SK-MEL-5 (cell line): ENCODE data around the gene NATD1. TPM values are rescaled to one million over a fixed set of nuclear protein-coding genes. Genes with fewer than 3 reads are reported as not detected.

Source experiments
- DNase-seq: peaks from one replicate; pipeline ENCODE4 v3.0.0-alpha.2; 2016; ENCODE audit warnings: low read depth, low spot score
- in situ Hi-C: cut with HindIII; loops from 2 replicates; pipeline ENCODE4 v1.10.0; 2016; ENCODE audit warnings: low sequenced_read_pairs, high pct_unique_total_duplicates, low pct_unique_long_range_greater_than_20kb
- total RNA-seq: library from RNA; depleted of rRNA; stranded (reverse); fragments of >200 nt; shearing (Covaris generic); gene quantifications from 2 replicates; pipeline ENCODE4 v1.2.3, GENCODE V29; 2014

NATD1 gene
- total RNA-seq, 1 experiment from 2014 or later: 2.7 TPM

DNA sequence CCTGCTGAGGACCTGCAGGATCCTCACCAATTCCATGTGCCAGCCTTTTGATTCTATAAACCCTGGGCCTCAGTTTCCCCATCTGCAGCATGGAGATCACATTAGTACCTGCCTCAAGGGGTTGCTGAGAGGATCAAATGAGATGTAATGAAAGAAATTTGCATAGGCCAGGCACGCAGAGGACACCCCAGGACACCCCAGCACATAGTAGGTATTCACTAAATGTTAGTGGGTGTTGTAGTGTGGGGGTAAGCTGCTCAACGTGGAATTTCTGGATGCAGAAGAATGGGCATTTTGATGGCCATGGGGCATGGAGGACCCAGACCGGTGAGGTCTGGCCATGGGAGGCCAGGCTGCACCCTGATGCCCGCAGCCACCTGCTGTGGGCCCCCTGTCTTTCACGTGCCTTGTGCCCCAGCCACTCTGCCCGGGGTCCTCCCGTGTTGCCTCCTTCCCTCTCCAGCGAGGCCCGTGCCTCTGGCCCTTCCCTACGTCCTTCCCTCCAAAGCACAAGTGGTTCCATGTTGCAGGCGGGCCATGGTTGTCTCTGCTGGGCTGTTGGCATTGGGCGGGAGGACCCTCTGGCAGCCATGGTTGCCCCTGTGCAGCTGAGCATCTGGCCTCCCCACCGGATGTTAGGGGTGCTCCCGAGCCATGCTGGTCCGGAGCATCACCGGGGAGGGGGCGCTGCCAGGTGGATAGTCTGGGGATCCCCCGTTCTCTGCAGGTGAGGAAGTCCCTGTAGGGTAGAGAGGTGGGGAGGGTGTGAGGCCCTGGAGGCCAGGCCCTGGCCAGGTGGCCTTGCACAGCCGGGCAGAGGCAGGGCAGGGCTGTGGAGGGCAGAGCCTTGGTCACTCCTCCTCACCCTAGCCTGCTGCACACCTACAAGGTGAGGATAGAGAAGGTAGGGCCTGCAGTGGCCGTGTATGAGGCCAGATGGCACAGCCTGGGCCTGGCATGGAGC is 39.9 kb upstream of the NATD1 start:
- no peak for DNase-seq
- in situ Hi-C loops: no loop called here

- in situ Hi-C loops: no loop called here
- DNase-seq: no peak
These were observed 38.7 kb upstream of the NATD1 start for GRCh38 chr17:21291862-21292261.

- in situ Hi-C loops: no loop called here
- DNase-seq: no peak
These were observed 38.1 kb upstream of the NATD1 start for GRCh38 chr17:21291357-21291756.

- in situ Hi-C loops: no loop called here
- DNase-seq: no peak
These were observed 36.8 kb upstream of the NATD1 start for GRCh38 chr17:21289902-21290571.

GRCh38 chr17:21289175-21289901 is 36.1 kb upstream of the NATD1 start:
- no peak for DNase-seq
- in situ Hi-C loops: no loop called here

- no peak for DNase-seq
- in situ Hi-C loops: no loop called here
These were observed 35.4 kb upstream of the NATD1 start for GRCh38 chr17:21288571-21289017.

GRCh38 chr17:21287703-21288449 is 34.7 kb upstream of the NATD1 start:
- in situ Hi-C loops: no loop called here

DNA sequence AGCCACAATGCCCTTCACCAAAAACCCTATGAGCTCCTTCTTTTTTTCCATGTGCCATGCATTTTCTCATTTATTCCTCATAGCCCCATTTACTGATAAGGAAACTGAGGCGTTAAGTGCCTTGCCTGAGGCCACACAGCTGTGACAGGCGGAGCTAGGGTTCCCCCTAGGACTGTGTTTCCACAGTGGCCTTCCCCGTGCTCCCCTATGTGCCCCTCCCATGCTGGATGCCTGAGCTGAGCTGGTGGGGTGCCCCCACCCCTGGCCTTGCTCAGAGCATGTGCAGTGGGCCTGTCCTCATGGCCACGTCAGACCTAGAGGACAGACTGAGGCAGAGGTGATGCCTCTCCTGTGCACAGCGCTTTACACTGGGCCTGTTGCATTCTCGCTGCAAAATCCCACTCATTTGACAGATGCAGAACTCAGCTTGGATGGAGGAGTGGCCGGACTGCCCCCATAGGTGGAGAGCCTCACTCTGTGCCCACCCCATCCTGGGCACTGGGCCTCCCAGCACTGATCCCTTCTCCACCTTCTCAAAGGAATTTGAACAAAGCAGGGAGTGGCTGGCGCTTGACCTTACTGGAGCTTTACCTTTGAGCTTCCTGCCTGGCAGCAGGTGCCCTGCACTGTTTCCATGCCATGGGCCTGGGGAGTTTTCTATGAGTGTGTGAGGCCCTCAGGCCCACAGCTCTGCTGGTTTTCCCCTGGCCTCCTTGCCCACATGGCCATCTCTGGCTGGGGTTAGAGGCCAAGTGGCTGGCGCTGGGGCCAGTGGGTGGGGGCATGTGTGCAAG is 33.9 kb upstream of the NATD1 start:
- in situ Hi-C loops: no loop called here

More at GRCh38 chr17:21287703-21288449, 34.7 kb upstream of the NATD1 start:
- peak; percentile 97 for DNase-seq

DNA sequence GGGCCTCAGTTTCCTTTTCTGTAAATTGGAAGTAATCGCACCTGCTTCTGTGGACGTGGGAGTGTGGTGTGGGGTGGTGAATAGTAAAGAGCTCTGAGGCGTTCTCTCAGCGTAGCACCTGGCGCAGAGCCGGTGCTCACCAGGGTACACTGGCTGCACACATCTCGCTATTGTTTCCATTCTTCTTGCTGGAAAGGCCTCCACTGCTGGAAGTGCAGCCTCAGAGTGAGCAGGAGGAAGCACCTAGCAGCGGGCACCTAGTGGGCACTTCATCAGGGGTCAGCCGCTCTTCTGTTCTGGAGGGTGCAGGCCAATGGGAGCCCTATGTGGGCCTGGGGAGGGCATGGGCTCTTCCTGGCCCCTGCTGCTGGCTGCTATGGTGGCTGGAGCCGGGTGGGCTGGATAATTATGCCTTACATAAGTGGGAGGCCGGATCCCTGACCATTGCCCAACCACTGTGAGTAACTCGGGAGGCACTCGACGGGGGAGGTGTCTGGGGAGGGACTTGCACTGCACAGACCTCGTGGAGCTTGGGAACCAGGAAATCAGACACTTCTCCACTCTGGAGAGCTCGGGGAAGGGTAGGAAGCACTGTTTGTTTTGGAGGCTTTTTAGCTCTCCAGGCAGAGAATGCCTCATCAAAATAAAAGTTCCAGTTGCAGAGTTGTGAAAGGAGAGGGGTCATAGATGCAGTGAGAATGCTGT is 33.0 kb upstream of the NATD1 start:
- DNase-seq: peak; percentile 85
- in situ Hi-C loops: no loop called here

More for the DNA sequence above, 33.9 kb upstream of the NATD1 start:
- DNase-seq: peak; percentile 19

GRCh38 chr17:21285164-21286065 is 32.2 kb upstream of the NATD1 start:
- in situ Hi-C loops: no loop called here
- no peak for DNase-seq

DNA sequence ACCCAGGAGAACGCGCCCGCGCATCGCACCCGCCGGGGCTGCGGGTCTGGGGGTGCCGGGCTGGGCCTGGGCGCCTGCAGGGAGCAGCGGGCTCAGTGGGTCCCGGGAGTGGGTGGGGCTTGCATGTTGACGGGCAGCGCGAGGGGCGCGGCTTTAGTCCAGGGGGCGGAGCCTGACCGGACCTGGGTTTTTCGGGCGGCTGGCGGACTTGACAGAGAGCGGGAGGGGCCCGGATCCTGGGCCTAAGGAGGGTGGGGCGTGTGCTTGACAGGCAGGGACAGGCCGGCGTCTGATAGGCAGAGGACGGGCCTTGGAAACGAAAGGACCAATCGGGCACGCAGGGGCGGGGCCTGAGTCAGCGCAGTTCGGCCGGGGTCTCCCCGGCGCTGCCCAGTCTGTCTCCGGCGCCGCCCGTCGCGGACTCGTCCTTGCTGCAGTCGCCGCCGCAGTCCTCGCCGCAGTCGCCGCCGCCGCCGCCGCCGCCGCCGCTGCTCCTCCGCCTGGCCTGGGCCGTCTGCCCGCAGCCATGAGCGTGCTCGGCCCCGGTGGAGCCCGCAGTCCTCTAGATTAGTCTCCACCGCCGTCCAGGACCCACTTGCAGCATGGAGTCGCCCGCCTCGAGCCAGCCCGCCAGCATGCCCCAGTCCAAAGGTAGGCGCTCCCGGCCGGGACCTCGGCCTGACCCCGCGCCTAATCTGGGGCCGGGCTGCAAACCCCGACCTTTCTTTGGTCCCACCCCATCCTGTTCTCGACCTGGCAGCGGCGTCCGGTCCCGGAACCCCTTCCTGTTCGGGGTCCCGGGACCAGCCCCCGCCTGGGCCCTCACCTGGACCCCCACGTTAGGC is 31.3 kb upstream of the NATD1 start, which contains the start of gene MAP2K3:
TSS of gene MAP2K3 (plus strand) at position 393 of the 845 bp plus-strand sequence. CDS start at position 603, 210 bp downstream.
- in situ Hi-C loops: no loop called here
- peak; percentile 99 for DNase-seq

GRCh38 chr17:21283482-21284318 is 30.5 kb upstream of the NATD1 start:
- in situ Hi-C loops: no loop called here

DNA sequence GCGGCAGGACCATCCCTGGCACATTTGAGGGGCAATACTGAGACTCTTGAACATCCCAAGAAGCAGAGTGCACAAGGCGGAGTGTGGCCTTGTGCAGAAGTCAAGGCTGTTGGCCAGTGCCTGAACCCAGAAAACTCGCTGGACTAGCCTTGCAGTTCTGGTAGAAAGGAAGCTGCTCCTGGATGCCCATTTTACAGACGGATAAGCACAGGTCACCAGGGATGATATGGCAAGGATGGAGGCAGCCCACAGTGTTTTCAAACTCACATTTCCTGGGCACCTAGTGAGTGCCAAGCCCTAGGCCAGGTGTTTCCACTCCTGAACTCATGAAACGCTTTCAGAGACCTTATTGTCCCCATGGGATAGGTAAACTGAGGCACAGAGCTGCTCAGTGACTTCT is 29.6 kb upstream of the NATD1 start:
- no peak for DNase-seq
- in situ Hi-C loops: no loop called here

More at GRCh38 chr17:21283482-21284318, 30.5 kb upstream of the NATD1 start:
- DNase-seq: no peak
